Activated naive CD4-positive, alpha-beta T cell treated with anti-CD3 and anti-CD28 coated beads for 36 hours (primary cell): ENCODE measurements around the gene AKT3. TPM values are rescaled to one million over a fixed set of nuclear protein-coding genes. Genes with fewer than 3 reads are reported as not detected.

ENCODE experiments used
- CTCF ChIA-PET: fragments of 350-600 bp; sonication (Branson Sonifier 250); formaldehyde crosslinking; loops from one replicate; lab custom pipeline; 2021; ENCODE audit warnings: antibody characterized with exemption; lab: Charles Lee
- DNase-seq: peaks from one replicate; pipeline ENCODE4 v3.0.0-alpha.2; 2020
- H3K27ac Mint-ChIP-seq: one replicate; pipeline ENCODE4 v1.8.0; 2021; ENCODE audit warnings: mild to moderate bottlenecking, mixed read lengths
- H3K27me3 Mint-ChIP-seq: one replicate; pipeline ENCODE4 v1.8.0; 2021; ENCODE audit warnings: low read depth, mixed read lengths
- H3K36me3 Mint-ChIP-seq: one replicate; pipeline ENCODE4 v1.8.0; 2021; ENCODE audit warnings: low read depth, mixed read lengths
- H3K4me1 Mint-ChIP-seq: one replicate; pipeline ENCODE4 v1.8.0; 2021; ENCODE audit warnings: low read depth, mixed read lengths
- H3K4me3 Mint-ChIP-seq: one replicate; pipeline ENCODE4 v1.8.0; 2021; ENCODE audit warnings: mild to moderate bottlenecking, moderate library complexity, mixed read lengths
- H3K9me3 Mint-ChIP-seq: one replicate; pipeline ENCODE4 v1.8.0; 2021; ENCODE audit warnings: mixed read lengths
- intact Hi-C: fragments of 100-400 bp; cut with micrococcal nuclease; formaldehyde crosslinking; loops from one replicate; pipeline ENCODE4 v1.15.1; 2023
- total RNA-seq, 2 experiments: library from RNA; stranded (reverse); gene quantifications; one replicate each; pipeline ENCODE4 v1.2.3, GENCODE V29; 2021

Gene AKT3
- total RNA-seq, 2 experiments from 2014 or later = 19.1 to 21.5 TPM

DNA sequence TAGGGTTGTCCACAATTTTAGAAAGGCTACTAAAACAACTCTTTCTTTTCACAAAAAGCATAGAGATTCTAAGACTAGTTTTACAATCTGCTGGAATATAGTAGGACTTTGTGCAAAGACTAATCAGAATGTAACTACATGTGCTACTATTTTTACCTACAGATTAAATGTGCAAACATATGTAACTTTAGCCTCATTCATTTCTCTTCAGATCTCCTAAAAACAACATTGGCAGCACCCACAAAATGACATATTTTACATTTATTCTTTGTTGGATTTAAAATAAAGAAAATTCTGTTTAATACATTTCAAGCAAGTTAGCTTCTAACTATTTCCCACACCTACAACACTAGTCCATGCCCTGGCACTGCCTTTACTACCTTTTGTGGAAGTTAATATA, 292.2 kb downstream of the AKT3 start:
- Mint-ChIP-seq H3K4me3 (no peak overlapping the region), H3K36me3 (peaks cover 14% of the 10 kb centered on the region), H3K4me1 (peaks cover 2% of the 10 kb centered on the region), H3K27me3 (no peaks in the 10 kb centered on the region), H3K9me3 (peaks cover 4% of the 10 kb centered on the region), H3K27ac (no peak overlapping the region)
- no peak for DNase-seq
- CTCF ChIA-PET = no interaction called here
- intact Hi-C loops = no loop called here

DNA sequence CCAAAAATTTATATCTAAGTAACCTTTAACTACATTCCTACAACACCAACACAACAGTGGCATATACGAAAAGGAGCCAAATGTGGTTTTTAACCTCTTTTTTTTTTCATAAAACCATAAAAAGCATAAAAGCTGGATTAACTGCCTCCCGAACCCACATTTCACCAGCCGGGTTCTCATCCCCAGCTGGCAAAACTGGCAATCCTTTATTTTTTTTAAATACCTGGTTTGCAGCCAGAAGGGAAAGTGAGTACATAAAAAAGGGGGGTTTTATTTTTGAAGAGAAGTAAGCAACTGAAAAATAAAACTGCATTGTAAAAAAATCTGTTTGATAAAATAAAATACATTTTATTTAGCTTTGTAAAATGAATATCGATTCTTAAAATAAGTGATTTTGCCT, 295.4 kb downstream of the AKT3 start:
- CTCF ChIA-PET = no interaction called here

DNA sequence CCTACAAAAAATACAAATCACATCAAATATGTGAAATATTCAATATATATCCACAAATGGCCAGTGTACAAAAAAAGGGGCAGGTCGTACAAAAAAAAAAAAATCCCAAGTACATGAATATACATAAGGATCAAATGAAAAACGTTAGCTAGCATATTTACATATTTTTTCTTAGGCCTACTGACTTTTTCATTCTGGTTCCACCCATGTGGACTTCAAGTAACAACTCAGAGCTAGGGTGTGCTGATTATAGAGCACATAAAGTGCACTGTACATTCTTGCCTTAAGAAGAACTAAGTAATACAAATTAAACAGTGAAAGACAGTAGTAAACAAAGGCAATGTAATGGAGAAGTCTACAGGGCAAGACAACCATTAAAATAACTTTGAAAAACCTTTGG, 297.0 kb downstream of the AKT3 start:
- intact Hi-C loops = no loop called here

More for the DNA sequence above, 295.4 kb downstream of the AKT3 start:
- Mint-ChIP-seq H3K27ac (no peak overlapping the region), H3K36me3 (peaks cover 9% of the 10 kb centered on the region), H3K27me3 (no peaks in the 10 kb centered on the region), H3K4me1 (peaks cover under 1% of the 10 kb centered on the region), H3K4me3 (no peak overlapping the region), H3K9me3 (no peaks in the 10 kb centered on the region)
- intact Hi-C loops = no loop called here
- DNase-seq = no peak

DNA sequence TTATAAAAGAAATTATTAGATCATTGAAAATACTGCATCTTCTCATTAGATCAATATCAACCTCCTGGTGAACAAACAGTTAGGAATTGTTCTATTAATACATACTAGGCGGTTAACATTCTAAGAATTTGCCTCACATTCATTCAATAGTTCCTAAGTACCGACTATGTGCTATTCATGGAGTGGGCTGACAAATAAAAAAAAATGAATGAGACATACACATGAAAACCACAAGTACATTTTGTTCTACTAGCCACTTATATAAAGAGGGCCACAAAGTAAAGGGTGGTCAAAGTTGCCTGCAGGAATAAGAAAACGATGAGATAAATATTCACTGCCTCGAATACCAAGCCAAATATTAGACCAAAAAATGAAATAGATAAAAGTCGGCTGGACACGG, 299.8 kb downstream of the AKT3 start:
- intact Hi-C loops = no loop called here
- CTCF ChIA-PET = interaction anchor here (0.6 kb wide), 1 partner anchor 776 kb away, joined by 3 read pairs; no protein-coding TSS in a partner anchor
- Mint-ChIP-seq H3K36me3 (peaks cover 18% of the 10 kb centered on the region), H3K4me3 (no peak overlapping the region), H3K9me3 (no peaks in the 10 kb centered on the region), H3K27me3 (no peaks in the 10 kb centered on the region), H3K27ac (no peak overlapping the region), H3K4me1 (no peaks in the 10 kb centered on the region)
- no peak for DNase-seq

More for the DNA sequence above, 297.0 kb downstream of the AKT3 start:
- Mint-ChIP-seq H3K4me3 (no peak overlapping the region), H3K27me3 (no peaks in the 10 kb centered on the region), H3K27ac (no peak overlapping the region), H3K9me3 (no peaks in the 10 kb centered on the region), H3K4me1 (no peaks in the 10 kb centered on the region), H3K36me3 (peaks cover 11% of the 10 kb centered on the region)
- DNase-seq = no peak
- CTCF ChIA-PET = no interaction called here

DNA sequence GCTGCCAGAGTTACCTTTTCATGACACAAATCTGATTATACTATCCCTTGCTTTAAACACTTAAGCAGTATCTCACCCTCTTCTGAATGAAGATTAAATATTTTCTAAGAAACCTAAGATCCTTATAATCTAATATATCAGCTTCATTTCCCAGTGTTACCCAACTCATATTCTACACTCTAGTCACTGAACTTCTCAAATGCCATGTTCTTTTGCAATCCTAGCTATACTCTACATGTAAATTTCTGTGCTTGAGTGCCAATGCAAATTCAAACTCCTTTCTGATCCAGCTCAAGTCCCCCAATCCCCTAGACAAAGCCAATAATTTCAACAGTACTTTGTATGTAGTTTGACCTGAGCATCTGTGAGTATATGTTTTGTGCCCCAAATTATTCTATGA, 300.3 kb downstream of the AKT3 start:
- H3K27ac Mint-ChIP-seq = no peak overlapping the region

DNA sequence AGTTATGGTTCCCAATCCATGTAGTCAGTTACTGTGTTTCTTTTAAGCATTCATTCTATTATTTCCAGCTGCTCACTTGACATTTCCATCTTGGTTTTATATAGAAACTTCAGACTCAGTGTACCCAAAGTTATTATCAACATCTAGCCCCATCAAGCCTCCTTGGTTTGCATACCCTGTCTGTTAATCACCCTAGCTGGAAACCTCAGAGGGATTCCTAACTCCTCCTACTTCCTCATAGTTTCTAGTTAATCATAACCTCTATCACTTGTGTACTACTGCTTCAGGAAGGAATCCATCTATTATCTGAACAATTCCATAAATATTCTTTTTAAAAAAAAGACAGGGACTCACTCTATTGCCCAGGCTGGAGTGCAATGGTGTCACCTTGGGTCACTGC, 300.9 kb downstream of the AKT3 start:
- H3K4me3 Mint-ChIP-seq = no peak overlapping the region
- H3K4me1 Mint-ChIP-seq = no peaks in the 10 kb centered on the region
- CTCF ChIA-PET = no interaction called here
- peaks cover 18% of the 10 kb centered on the region for H3K36me3 Mint-ChIP-seq
- H3K27ac Mint-ChIP-seq = no peak overlapping the region
- no peaks in the 10 kb centered on the region for H3K27me3 Mint-ChIP-seq
- DNase-seq = no peak
- intact Hi-C loops = no loop called here
- H3K9me3 Mint-ChIP-seq = no peaks in the 10 kb centered on the region

More for the DNA sequence above, 300.3 kb downstream of the AKT3 start:
- intact Hi-C loops = no loop called here
- CTCF ChIA-PET = interaction anchor here (0.6 kb wide), 1 partner anchor 776 kb away, joined by 3 read pairs; no protein-coding TSS in a partner anchor
- no peak for DNase-seq
- Mint-ChIP-seq H3K27me3 (no peaks in the 10 kb centered on the region), H3K4me3 (no peak overlapping the region), H3K9me3 (no peaks in the 10 kb centered on the region), H3K36me3 (peaks cover 18% of the 10 kb centered on the region), H3K4me1 (no peaks in the 10 kb centered on the region)

DNA sequence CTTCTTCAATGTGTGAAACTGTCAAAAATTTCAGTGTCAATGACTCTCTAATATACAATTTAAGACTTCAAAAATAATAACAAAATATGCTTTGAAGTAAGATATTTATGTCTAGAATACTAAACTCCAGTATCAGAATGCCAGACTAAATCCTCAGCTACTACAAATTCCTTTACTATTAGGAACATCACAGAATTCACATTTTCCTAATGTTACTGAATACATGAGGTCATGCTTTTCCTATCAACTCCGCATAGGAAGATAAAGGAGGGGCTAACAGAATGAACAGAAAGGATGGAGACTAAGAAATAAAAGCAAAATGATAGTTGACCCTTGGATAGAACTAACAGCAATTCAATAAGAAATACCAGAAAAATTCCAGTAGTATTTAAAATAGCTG, 301.5 kb downstream of the AKT3 start:
- no peak overlapping the region for H3K27ac Mint-ChIP-seq
- H3K27me3 Mint-ChIP-seq = no peaks in the 10 kb centered on the region
- no peak for DNase-seq
- intact Hi-C loops = no loop called here
- H3K9me3 Mint-ChIP-seq = no peaks in the 10 kb centered on the region
- H3K4me1 Mint-ChIP-seq = no peaks in the 10 kb centered on the region
- CTCF ChIA-PET = no interaction called here
- H3K36me3 Mint-ChIP-seq = peaks cover 23% of the 10 kb centered on the region
- no peak overlapping the region for H3K4me3 Mint-ChIP-seq

DNA sequence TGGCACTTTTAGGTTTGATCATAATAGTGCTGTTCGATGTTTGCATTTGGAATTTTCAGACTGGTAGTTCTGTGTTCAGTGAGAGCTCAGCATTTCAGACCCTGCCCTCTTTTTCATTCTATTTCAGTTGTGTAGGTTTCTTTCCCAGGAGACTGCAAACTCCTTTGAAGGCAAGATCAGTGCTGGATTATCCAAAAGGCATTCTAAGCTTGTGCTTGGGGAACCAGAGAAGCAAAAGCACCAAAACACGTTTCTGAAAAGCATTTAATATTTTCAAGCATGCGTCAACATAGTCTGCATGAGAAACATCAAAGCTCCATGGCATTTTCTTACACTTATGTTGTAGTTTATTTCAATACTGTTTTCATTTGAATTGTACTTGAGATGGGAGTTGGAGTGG, 302.2 kb downstream of the AKT3 start:
- no peaks in the 10 kb centered on the region for H3K27me3 Mint-ChIP-seq
- peaks cover 25% of the 10 kb centered on the region for H3K36me3 Mint-ChIP-seq
- CTCF ChIA-PET = no interaction called here
- no peak for DNase-seq
- H3K27ac Mint-ChIP-seq = no peak overlapping the region
- intact Hi-C loops = no loop called here
- H3K9me3 Mint-ChIP-seq = no peaks in the 10 kb centered on the region
- no peak overlapping the region for H3K4me3 Mint-ChIP-seq
- no peaks in the 10 kb centered on the region for H3K4me1 Mint-ChIP-seq

DNA sequence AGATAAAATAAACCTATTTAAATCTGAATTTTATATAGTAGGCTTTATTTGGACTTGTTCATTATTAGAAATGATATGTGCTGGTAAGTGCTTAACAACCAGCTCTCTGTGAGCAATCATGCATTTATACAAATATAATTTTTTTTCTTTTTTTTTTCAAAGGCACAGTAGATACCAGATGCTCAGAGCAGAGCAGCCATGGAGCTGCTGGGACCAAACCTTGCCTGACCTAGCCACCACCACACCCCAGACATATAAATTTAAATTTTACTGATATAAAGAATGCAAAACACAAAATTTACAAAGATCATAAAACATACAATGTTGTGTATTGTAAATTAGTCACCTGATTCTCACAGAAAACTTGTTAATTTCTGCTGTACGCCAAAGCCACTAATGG, 303.6 kb downstream of the AKT3 start:
- no peaks in the 10 kb centered on the region for H3K9me3 Mint-ChIP-seq

DNA sequence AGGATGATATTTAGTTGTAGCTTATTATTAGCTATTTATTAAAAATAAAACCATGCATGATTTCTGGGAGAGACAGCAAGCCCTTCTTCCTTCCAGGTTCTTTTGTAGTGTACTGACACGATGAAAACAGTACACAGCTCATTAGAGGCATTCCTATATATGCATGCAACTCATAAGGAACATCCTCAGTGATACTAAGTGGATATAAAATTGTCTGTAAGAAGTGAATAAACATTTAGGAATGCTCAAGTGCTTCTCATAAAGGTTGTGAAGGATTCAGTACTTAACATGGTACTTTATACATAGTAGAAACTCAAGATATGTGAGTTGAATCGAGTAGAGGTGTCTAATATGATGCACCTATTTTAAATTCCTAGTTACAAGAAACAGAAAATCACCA, 306.5 kb downstream of the AKT3 start:
- no peaks in the 10 kb centered on the region for H3K4me1 Mint-ChIP-seq
- intact Hi-C loops = no loop called here
- no peak overlapping the region for H3K27ac Mint-ChIP-seq
- H3K4me3 Mint-ChIP-seq = no peak overlapping the region
- H3K27me3 Mint-ChIP-seq = no peaks in the 10 kb centered on the region
- no peak for DNase-seq
- CTCF ChIA-PET = no interaction called here
- peaks cover 20% of the 10 kb centered on the region for H3K36me3 Mint-ChIP-seq
- no peaks in the 10 kb centered on the region for H3K9me3 Mint-ChIP-seq

More for the DNA sequence above, 303.6 kb downstream of the AKT3 start:
- no peaks in the 10 kb centered on the region for H3K27me3 Mint-ChIP-seq
- no peaks in the 10 kb centered on the region for H3K4me1 Mint-ChIP-seq
- DNase-seq = no peak
- intact Hi-C loops = no loop called here
- H3K36me3 Mint-ChIP-seq = peaks cover 26% of the 10 kb centered on the region
- no peak overlapping the region for H3K4me3 Mint-ChIP-seq
- CTCF ChIA-PET = no interaction called here
- no peak overlapping the region for H3K27ac Mint-ChIP-seq

DNA sequence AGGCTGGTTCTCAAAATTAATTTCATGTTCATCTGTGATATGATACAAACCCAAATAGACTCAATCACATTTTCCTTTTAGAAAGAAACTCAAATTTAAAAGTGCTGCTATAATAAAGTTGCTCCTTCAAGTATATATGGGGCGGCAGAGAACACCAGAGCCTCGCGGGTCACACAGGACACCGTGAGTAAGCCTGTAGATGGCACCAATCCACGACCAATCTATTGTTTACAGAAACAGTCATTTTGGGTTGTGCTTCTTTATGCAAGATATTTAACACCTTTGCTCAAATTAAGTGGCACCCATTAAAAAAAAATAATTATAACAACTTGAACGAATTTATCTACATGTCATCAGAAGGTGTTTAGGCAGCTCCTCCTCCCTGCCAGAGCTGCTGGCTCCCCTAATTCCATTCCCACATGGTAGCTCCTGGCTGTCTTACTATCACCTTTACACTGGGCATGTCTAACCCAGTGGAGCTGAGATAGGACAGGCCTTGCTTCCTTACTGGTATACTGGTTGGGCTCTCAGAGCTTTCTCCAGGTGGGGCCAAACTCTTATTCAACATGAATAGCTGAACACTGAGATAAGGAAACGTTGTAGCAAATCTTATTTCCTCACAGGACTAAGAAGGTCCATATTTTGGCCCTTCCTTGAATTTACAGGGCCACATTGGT, 307.2 kb downstream of the AKT3 start:
- Mint-ChIP-seq H3K9me3 (no peaks in the 10 kb centered on the region), H3K27ac (no peak overlapping the region), H3K4me1 (no peaks in the 10 kb centered on the region), H3K36me3 (peaks cover 22% of the 10 kb centered on the region), H3K27me3 (no peaks in the 10 kb centered on the region), H3K4me3 (no peak overlapping the region)
- CTCF ChIA-PET = no interaction called here
- no peak for DNase-seq
- intact Hi-C loops = no loop called here

DNA sequence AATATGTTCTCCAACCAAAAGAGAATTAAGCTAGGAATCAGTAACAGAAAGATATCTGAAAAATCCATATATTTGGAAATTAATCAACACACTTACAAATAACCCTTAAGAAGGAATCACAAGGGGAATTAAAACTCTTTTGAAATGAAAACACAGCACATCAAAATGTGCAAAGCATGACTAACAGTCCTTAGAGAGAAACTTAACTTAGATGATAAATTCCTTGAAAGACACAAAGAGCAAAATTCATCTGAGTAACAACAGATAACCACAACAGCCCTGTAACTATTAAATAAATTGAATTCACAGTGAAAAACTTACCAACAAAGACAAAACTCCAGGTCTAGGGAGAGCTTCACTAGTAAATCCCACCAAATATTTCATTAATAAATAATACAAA, 310.4 kb downstream of the AKT3 start:
- Mint-ChIP-seq H3K4me1 (no peaks in the 10 kb centered on the region), H3K27ac (no peak overlapping the region), H3K4me3 (no peak overlapping the region), H3K9me3 (no peaks in the 10 kb centered on the region), H3K27me3 (no peaks in the 10 kb centered on the region), H3K36me3 (peaks cover 27% of the 10 kb centered on the region)
- no peak for DNase-seq
- CTCF ChIA-PET = no interaction called here
- intact Hi-C loops = no loop called here

DNA sequence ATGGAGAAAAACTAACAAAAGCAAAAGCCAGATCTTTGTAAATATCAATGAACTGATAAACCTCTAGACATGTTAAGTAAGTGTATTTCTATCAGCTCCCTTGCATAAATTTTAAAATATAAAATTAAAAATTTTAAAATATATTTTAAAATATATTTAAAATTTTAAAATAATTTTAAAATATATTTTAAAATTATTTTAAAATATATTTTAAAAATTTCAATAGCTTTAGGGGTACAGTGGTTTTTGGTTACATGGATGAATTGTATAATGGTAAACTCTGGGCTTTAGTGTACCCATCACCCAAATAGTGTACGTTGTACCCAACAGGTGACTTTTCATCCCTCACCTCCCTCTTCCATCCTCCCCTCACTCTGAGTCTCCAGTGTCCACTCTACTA, 315.0 kb downstream of the AKT3 start:
- Mint-ChIP-seq H3K4me3 (no peak overlapping the region), H3K36me3 (peaks cover 26% of the 10 kb centered on the region), H3K27me3 (no peaks in the 10 kb centered on the region), H3K9me3 (peaks cover 4% of the 10 kb centered on the region), H3K27ac (no peak overlapping the region), H3K4me1 (no peaks in the 10 kb centered on the region)
- CTCF ChIA-PET = no interaction called here
- intact Hi-C loops = no loop called here
- no peak for DNase-seq
